DND-41 (cell line): ENCODE data around the gene ENTPD2.
"Not testable (repeated sequence)": the region's sequence is repeated elsewhere in the genome, so short reads cannot be mapped to it uniquely, and the experiment has no call there.

ENCODE experiments used
- ATAC-seq: fragments of 200-7000 bp; cut with Tn5 transposase; 3 replicates; pipeline ENCODE4 v1.9.1; 2021; ENCODE audit warnings: low read depth; ENCODE audit not compliant: insufficient read depth
- DNase-seq: peaks from one replicate; pipeline ENCODE4 v3.0.0-alpha.2; 2020
- H2AFZ ChIP-seq: 2 replicates; pipeline ENCODE4 v1.6.0; 2012; ENCODE audit warnings: low read depth, low read length
- H3K27ac ChIP-seq: 2 replicates; pipeline ENCODE4 v1.5.1; 2012; ENCODE audit warnings: low read length, inconsistent platforms
- H3K27me3 ChIP-seq: fragments of 200-600 bp; sonication (generic); 2 replicates; pipeline ENCODE4 v1.6.0; 2012; ENCODE audit warnings: low read length, mild to moderate bottlenecking, inconsistent platforms; ENCODE audit not compliant: insufficient read depth, poor library complexity
- H3K36me3 ChIP-seq: 2 replicates; pipeline ENCODE4 v1.5.1; 2012; ENCODE audit warnings: low read length, inconsistent platforms; ENCODE audit not compliant: insufficient read depth
- H3K4me1 ChIP-seq: 2 replicates; pipeline ENCODE4 v1.5.1; 2012; ENCODE audit warnings: mild to moderate bottlenecking, low read length; ENCODE audit not compliant: insufficient read depth
- H3K4me2 ChIP-seq: 2 replicates; pipeline ENCODE4 v1.6.0; 2012; ENCODE audit warnings: mild to moderate bottlenecking, moderate library complexity, low read length, inconsistent platforms; ENCODE audit not compliant: insufficient read depth
- H3K4me3 ChIP-seq, 2 experiments: fragments of 200-600 bp in 1 of 2; shearing (Covaris generic) in 1 of 2; 2 replicates each; pipeline ENCODE4 v1.5.1; 2012 to 2016; ENCODE audit warnings: inconsistent platforms in 2 of 2, low read length in 2 of 2, mild to moderate bottlenecking in 2 of 2, low read depth in 1 of 2, moderate library complexity in 1 of 2
- H3K79me2 ChIP-seq: 2 replicates; pipeline ENCODE4 v1.6.0; 2012; ENCODE audit warnings: low read length, inconsistent platforms; ENCODE audit not compliant: insufficient read depth
- H3K9ac ChIP-seq: 2 replicates; pipeline ENCODE4 v1.6.0; 2012; ENCODE audit warnings: low read depth, mild to moderate bottlenecking, inconsistent platforms, low read length, moderate library complexity
- H3K9me3 ChIP-seq: 2 replicates; pipeline ENCODE4 v1.5.1; 2012; ENCODE audit warnings: low read length, moderate library complexity, mild to moderate bottlenecking, inconsistent platforms; ENCODE audit not compliant: insufficient read depth, severe bottlenecking
- H4K20me1 ChIP-seq: 2 replicates; pipeline ENCODE4 v1.6.0; 2012; ENCODE audit warnings: low read length; ENCODE audit not compliant: insufficient read depth
- CTCF ChIP-seq: IDR thresholded peaks from 2 replicates; pipeline ENCODE4 v1.5.1; 2012; ENCODE audit warnings: borderline replicate concordance, low read length, moderate library complexity, mild to moderate bottlenecking; ENCODE audit not compliant: poor library complexity, severe bottlenecking; ENCODE audit errors: extremely low read depth
- EZH2 ChIP-seq: IDR thresholded peaks from 3 replicates; pipeline ENCODE4 v1.6.1; 2012; ENCODE audit warnings: borderline replicate concordance, low read depth, mild to moderate bottlenecking, moderate library complexity, low read length, inconsistent platforms; ENCODE audit not compliant: severe bottlenecking

The ENTPD2 gene

DNA sequence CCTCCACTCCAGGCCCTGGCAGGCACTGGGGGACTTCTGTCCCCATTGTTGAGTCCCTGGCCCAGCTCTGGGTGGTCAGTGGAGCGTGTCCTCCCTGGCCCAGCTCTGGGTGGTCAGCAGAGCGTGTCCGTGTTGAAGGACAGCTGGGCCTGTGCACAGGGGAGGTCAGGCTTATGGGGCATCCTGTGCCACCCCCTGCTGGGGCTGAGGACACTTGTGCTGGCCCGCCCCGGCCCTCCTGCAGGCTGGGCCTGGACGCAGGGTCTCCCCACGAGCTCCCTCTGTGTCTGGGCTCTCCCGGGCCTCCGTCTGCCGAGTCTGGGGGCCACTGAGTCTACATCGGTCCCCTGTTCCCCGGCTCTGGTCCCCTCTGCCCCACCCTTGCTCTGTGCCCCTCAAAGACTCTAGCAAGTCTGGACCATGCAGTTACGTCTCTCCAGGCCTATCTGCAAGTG lies 46.0 kb downstream of the ENTPD2 start:
- Histone ChIP-seq H3K4me1 (no peaks in the 10 kb centered on the region), H3K27ac (no peak overlapping the region), H3K9me3 (no peaks in the 10 kb centered on the region), H2AFZ (no peak overlapping the region), H3K27me3 (no peaks in the 10 kb centered on the region), H3K4me2 (no peak overlapping the region), H4K20me1 (no peaks in the 10 kb centered on the region), H3K4me3 (no peak overlapping the region), H3K36me3 (no peaks in the 10 kb centered on the region), H3K79me2 (no peaks in the 10 kb centered on the region), H3K9ac (no peak overlapping the region)
- ATAC-seq (no peak), DNase-seq (no peak)
- TF ChIP-seq CTCF (no peak), EZH2 (no peak)

GRCh38 chr9:137007108-137007815 lies 46.6 kb downstream of the ENTPD2 start:
- Histone ChIP-seq H3K4me3 (no peak overlapping the region), H3K36me3 (no peaks in the 10 kb centered on the region), H3K4me1 (no peaks in the 10 kb centered on the region), H4K20me1 (no peaks in the 10 kb centered on the region), H3K27ac (no peak overlapping the region), H3K79me2 (no peaks in the 10 kb centered on the region), H3K9me3 (no peaks in the 10 kb centered on the region), H3K4me2 (no peak overlapping the region), H3K9ac (no peak overlapping the region), H3K27me3 (no peaks in the 10 kb centered on the region), H2AFZ (no peak overlapping the region)
- ATAC-seq (no peak), DNase-seq (no peak)
- TF ChIP-seq EZH2: no peak

DNA sequence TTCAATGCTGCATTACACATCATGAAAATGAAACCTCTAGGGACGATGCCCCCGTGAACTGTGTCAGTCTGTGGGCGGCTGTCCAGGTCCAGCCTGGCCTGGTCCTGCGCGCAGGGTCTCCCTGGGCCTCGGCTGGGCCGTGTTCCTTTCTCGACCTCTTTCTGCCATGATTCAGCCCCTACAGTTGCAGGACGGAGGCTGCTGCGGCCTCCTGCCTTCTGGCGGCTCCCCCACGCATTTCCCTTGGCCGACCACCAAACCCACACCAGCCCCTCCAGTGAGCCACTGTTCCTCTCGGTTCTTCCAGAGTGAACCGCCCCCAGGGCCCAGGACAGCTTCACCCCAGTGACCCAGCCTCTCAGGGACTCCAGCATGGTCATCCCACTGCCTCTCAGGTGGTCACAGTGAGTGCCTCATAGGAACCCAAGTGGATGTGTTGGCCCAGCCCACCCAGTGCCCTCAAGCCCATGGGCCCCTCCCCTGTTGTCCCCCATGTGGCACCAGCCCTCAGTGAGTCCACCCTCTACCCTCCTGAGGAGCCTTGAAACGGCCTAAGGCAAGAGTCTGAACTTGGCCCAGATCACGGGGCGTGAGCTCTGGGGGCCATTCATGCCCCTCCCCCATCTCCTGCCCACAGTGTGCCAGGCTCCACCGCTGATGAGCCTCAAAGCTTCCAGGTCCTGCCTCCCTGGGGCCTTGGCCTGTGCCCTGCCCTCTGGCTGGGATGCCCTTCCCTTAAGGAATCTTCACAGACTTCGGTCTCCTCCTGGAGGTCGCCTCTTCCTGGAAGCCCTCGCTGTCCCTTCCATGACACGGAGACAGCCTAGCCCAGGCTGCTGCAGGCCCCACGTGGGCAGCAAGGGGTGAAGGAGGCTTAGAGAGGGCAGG lies 47.5 kb downstream of the ENTPD2 start:
- Histone ChIP-seq H3K9ac (no peak overlapping the region), H3K9me3 (no peaks in the 10 kb centered on the region), H3K27me3 (no peaks in the 10 kb centered on the region), H3K79me2 (no peaks in the 10 kb centered on the region), H3K4me2 (no peak overlapping the region), H3K27ac (no peak overlapping the region), H2AFZ (no peak overlapping the region), H4K20me1 (no peaks in the 10 kb centered on the region), H3K36me3 (no peaks in the 10 kb centered on the region), H3K4me1 (no peaks in the 10 kb centered on the region), H3K4me3 (no peak overlapping the region)
- TF ChIP-seq EZH2: no peak
- TF ChIP-seq CTCF: no peak
- ATAC-seq (no peak), DNase-seq (no peak)

- H4K20me1 ChIP-seq, H3K27me3 ChIP-seq, H3K4me1 ChIP-seq, DNase-seq, H3K4me3 ChIP-seq, H3K36me3 ChIP-seq, H3K4me2 ChIP-seq, H3K27ac ChIP-seq, H3K79me2 ChIP-seq, H3K9ac ChIP-seq, ATAC-seq, H2AFZ ChIP-seq, H3K9me3 ChIP-seq: not testable (repeated sequence)
Observed at GRCh38 chr9:137004285-137004684, 49.6 kb downstream of the ENTPD2 start.
